ENCODE results near the gene MAGT1. TPM values are rescaled to one million over a fixed set of nuclear protein-coding genes. Genes with fewer than 3 reads are reported as not detected.

Gene MAGT1
- total RNA-seq, 1 experiment from 2014 or later = 75.0 TPM

DNA sequence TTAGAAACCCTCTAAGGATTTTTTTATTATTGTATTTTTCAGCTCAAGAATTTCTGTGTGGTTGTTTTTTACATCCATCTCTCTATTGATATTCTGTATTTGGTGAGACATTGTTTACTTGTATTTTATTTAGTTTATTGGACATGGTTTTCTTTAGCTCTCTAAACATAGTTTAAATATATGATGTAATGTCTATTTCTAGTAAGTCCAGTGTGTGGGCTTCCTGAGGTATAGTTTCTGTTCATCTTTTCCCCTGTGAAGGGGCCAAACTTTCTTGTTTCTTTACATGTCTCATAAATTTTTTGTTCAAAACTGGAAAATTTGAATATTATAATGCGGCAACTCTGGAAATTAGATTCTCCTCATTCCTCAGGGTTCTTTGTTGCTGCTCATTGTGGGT lies 81.0 kb downstream of the MAGT1 start:
- no TSS peak for BruUV-seq (replicated peaks)
- Histone ChIP-seq H3K27me3 (replicated peaks; ENCODE audit: control insufficient read depth, insufficient read depth, low read length) (no peaks in the 10 kb centered on the region), H3K36me3 (ENCODE audit: control insufficient read depth, insufficient read depth, low read length) (no peaks in the 10 kb centered on the region), H3K9me3 (no peaks in the 10 kb centered on the region), H3K4me3 (ENCODE audit: low read depth, low read length) (no peak overlapping the region), H3K4me1 (no peaks in the 10 kb centered on the region)
- no peaks in the 10 kb centered on the region for H3K27me3 Mint-ChIP-seq (ENCODE audit: insufficient read depth, unreplicated experiment)
- H3K36me3 Mint-ChIP-seq (ENCODE audit: insufficient read depth, unreplicated experiment) = peaks cover 4% of the 10 kb centered on the region
- CTCF ChIA-PET = no interaction called here
- DNase-seq = no peak
- H3K4me1 Mint-ChIP-seq (ENCODE audit: low read depth, unreplicated experiment) = no peaks in the 10 kb centered on the region
- TF ChIP-seq, protein P1, sequence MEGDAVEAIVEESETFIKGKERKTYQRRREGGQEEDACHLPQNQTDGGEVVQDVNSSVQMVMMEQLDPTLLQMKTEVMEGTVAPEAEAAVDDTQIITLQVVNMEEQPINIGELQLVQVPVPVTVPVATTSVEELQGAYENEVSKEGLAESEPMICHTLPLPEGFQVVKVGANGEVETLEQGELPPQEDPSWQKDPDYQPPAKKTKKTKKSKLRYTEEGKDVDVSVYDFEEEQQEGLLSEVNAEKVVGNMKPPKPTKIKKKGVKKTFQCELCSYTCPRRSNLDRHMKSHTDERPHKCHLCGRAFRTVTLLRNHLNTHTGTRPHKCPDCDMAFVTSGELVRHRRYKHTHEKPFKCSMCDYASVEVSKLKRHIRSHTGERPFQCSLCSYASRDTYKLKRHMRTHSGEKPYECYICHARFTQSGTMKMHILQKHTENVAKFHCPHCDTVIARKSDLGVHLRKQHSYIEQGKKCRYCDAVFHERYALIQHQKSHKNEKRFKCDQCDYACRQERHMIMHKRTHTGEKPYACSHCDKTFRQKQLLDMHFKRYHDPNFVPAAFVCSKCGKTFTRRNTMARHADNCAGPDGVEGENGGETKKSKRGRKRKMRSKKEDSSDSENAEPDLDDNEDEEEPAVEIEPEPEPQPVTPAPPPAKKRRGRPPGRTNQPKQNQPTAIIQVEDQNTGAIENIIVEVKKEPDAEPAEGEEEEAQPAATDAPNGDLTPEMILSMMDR (IDR thresholded peaks at IDR 0.05; ENCODE audit: insufficient read depth in 1 of 2, low read depth in 1 of 2, low read length in 1 of 2, severe bottlenecking in 1 of 2, unreplicated experiment in 1 of 2) = no peak
- H3K4me3 Mint-ChIP-seq (ENCODE audit: unreplicated experiment) = no peak overlapping the region
- no peak overlapping the region for H3K27ac Mint-ChIP-seq (ENCODE audit: unreplicated experiment)
- intact Hi-C loops (cut with micrococcal nuclease; ENCODE audit: unreplicated experiment) = no loop called here
- H3K9me3 Mint-ChIP-seq (ENCODE audit: unreplicated experiment) = no peaks in the 10 kb centered on the region
- POLR2A ChIA-PET = no interaction called here

- no TSS peak for BruUV-seq (replicated peaks)
- intact Hi-C loops (cut with micrococcal nuclease; ENCODE audit: unreplicated experiment) = no loop called here
- Mint-ChIP-seq H3K4me1 (ENCODE audit: low read depth, unreplicated experiment) (no peaks in the 10 kb centered on the region), H3K4me3 (ENCODE audit: unreplicated experiment) (no peak overlapping the region), H3K27me3 (ENCODE audit: insufficient read depth, unreplicated experiment) (no peaks in the 10 kb centered on the region), H3K27ac (ENCODE audit: unreplicated experiment) (no peak overlapping the region), H3K9me3 (ENCODE audit: unreplicated experiment) (no peaks in the 10 kb centered on the region), H3K36me3 (ENCODE audit: insufficient read depth, unreplicated experiment) (no peaks in the 10 kb centered on the region)
- no peaks in the 10 kb centered on the region for H3K4me1 ChIP-seq
- H3K36me3 ChIP-seq (ENCODE audit: control insufficient read depth, insufficient read depth, low read length) = no peaks in the 10 kb centered on the region
- ChIA-PET POLR2A (no interaction called here), CTCF (no interaction called here)
- no peaks in the 10 kb centered on the region for H3K27me3 ChIP-seq (replicated peaks; ENCODE audit: control insufficient read depth, insufficient read depth, low read length)
- H3K4me3 ChIP-seq (ENCODE audit: low read depth, low read length) = no peak overlapping the region
- H3K9me3 ChIP-seq = no peaks in the 10 kb centered on the region
- no peak for DNase-seq
- TF ChIP-seq, protein P1 (IDR thresholded peaks at IDR 0.05; ENCODE audit: insufficient read depth in 1 of 2, low read depth in 1 of 2, low read length in 1 of 2, severe bottlenecking in 1 of 2, unreplicated experiment in 1 of 2) = no peak
Measured at GRCh38 chrX:77802201-77802600, 93.0 kb downstream of the MAGT1 start.

- intact Hi-C loops (cut with micrococcal nuclease; ENCODE audit: unreplicated experiment) = no loop called here
- TF ChIP-seq, protein P1 (IDR thresholded peaks at IDR 0.05; ENCODE audit: insufficient read depth in 1 of 2, low read depth in 1 of 2, low read length in 1 of 2, severe bottlenecking in 1 of 2, unreplicated experiment in 1 of 2) = no peak
- ChIA-PET CTCF (no interaction called here), POLR2A (no interaction called here)
- BruUV-seq (replicated peaks) = no TSS peak
- Mint-ChIP-seq H3K4me1 (ENCODE audit: low read depth, unreplicated experiment) (no peaks in the 10 kb centered on the region), H3K4me3 (ENCODE audit: unreplicated experiment) (no peak overlapping the region), H3K27me3 (ENCODE audit: insufficient read depth, unreplicated experiment) (no peaks in the 10 kb centered on the region), H3K27ac (ENCODE audit: unreplicated experiment) (no peak overlapping the region), H3K36me3 (ENCODE audit: insufficient read depth, unreplicated experiment) (no peaks in the 10 kb centered on the region), H3K9me3 (ENCODE audit: unreplicated experiment) (no peaks in the 10 kb centered on the region)
- H3K27me3 ChIP-seq (replicated peaks; ENCODE audit: control insufficient read depth, insufficient read depth, low read length) = no peaks in the 10 kb centered on the region
- H3K4me1 ChIP-seq = no peaks in the 10 kb centered on the region
- H3K9me3 ChIP-seq = no peaks in the 10 kb centered on the region
- H3K36me3 ChIP-seq (ENCODE audit: control insufficient read depth, insufficient read depth, low read length) = no peaks in the 10 kb centered on the region
- no peak overlapping the region for H3K4me3 ChIP-seq (ENCODE audit: low read depth, low read length)
- no peak for DNase-seq
Measured at GRCh38 chrX:77795124-77795523, 100.1 kb downstream of the MAGT1 start.
